SK-N-SH treated with all-trans-retinoic acid at 6 μM for 48 hours (cell line): ENCODE data around the gene OSBP.
"Not testable (repeated sequence)": the region's sequence is repeated elsewhere in the genome, so short reads cannot be mapped to it uniquely, and the experiment has no call there.

ENCODE experiments used
- ATAC-seq: fragments of 200-7000 bp; cut with Tn5 transposase; 3 replicates; pipeline ENCODE4 v1.9.1; 2020; ENCODE audit warnings: mild to moderate bottlenecking, moderate library complexity
- BACH2 ChIP-seq: fragments of 250-450 bp; sonication (Bioruptor Pico); IDR thresholded peaks from 2 replicates; pipeline ENCODE4 v1.9.0; 2021; ENCODE audit warnings: mild to moderate bottlenecking, borderline replicate concordance
- CSDC2 ChIP-seq: fragments of 250-450 bp; sonication (Bioruptor Pico); IDR thresholded peaks from 2 replicates; pipeline ENCODE4 v1.5.0; 2020; ENCODE audit warnings: mild to moderate bottlenecking, moderate library complexity
- ESRRG ChIP-seq: fragments of 250-450 bp; sonication (Bioruptor Pico); IDR thresholded peaks from 2 replicates; pipeline ENCODE4 v1.6.1; 2021; ENCODE audit warnings: mild to moderate bottlenecking
- ISL1 ChIP-seq: fragments of 250-450 bp; sonication (Bioruptor Pico); IDR thresholded peaks from 2 replicates; pipeline ENCODE4 v2.1.2; 2022; ENCODE audit warnings: mild to moderate bottlenecking, moderate library complexity
- PPARA ChIP-seq: fragments of 250-450 bp; sonication (Bioruptor Pico); IDR thresholded peaks from 2 replicates; pipeline ENCODE4 v1.5.0; 2020; ENCODE audit warnings: mild to moderate bottlenecking, borderline replicate concordance
- RARB ChIP-seq: fragments of 250-450 bp; sonication (Bioruptor Pico); IDR thresholded peaks from 2 replicates; pipeline ENCODE4 v1.8.0; 2021; ENCODE audit warnings: mild to moderate bottlenecking, moderate library complexity
- SNAI2 ChIP-seq: fragments of 250-450 bp; sonication (Bioruptor Pico); IDR thresholded peaks from 2 replicates; pipeline ENCODE4 v1.5.0; 2020; ENCODE audit warnings: mild to moderate bottlenecking, moderate library complexity
- TCF4 ChIP-seq: fragments of 250-450 bp; sonication (Bioruptor Pico); IDR thresholded peaks from 2 replicates; pipeline ENCODE4 v1.8.0; 2021; ENCODE audit warnings: mild to moderate bottlenecking, moderate library complexity, borderline replicate concordance
- TOX ChIP-seq: fragments of 250-450 bp; sonication (Bioruptor Pico); IDR thresholded peaks from 2 replicates; pipeline ENCODE4 v1.8.0; 2021; ENCODE audit warnings: mild to moderate bottlenecking, moderate library complexity, borderline replicate concordance
- ZC3H10 ChIP-seq: fragments of 250-450 bp; sonication (Bioruptor Pico); IDR thresholded peaks from 2 replicates; pipeline ENCODE4 v1.5.1; 2021; ENCODE audit warnings: mild to moderate bottlenecking, moderate library complexity
- ZFP3 ChIP-seq: fragments of 250-450 bp; sonication (Bioruptor Pico); IDR thresholded peaks from 2 replicates; pipeline ENCODE4 v1.5.0; 2020; ENCODE audit warnings: mild to moderate bottlenecking, moderate library complexity
- ZFP30 ChIP-seq: fragments of 450-650 bp; formaldehyde crosslinking; IDR thresholded peaks from 2 replicates; pipeline ENCODE4 v1.5.0; 2022; ENCODE audit warnings: mild to moderate bottlenecking, moderate library complexity
- ZNF565 ChIP-seq: fragments of 450-650 bp; formaldehyde crosslinking; conservative IDR thresholded peaks from 2 replicates; pipeline ENCODE4 v1.5.0; 2020; ENCODE audit warnings: low read depth, mild to moderate bottlenecking, moderate library complexity
- ZNF70 ChIP-seq: fragments of 450-650 bp; formaldehyde crosslinking; IDR thresholded peaks from 2 replicates; pipeline ENCODE4 v1.5.0; 2020; ENCODE audit warnings: mild to moderate bottlenecking, moderate library complexity
- ZNF8 ChIP-seq: fragments of 450-650 bp; formaldehyde crosslinking; IDR thresholded peaks from 2 replicates; pipeline ENCODE4 v1.5.0; 2020; ENCODE audit warnings: mild to moderate bottlenecking, moderate library complexity
- TF ChIP-seq, protein P1 (sequence below): fragments of 250-450 bp; sonication (Bioruptor Pico); IDR thresholded peaks from 2 replicates; pipeline ENCODE4 v1.8.0; 2021; ENCODE audit warnings: low read depth, mild to moderate bottlenecking, moderate library complexity, borderline replicate concordance
- TF ChIP-seq, protein P2 (sequence below): fragments of 250-450 bp; sonication (Bioruptor Pico); IDR thresholded peaks from 2 replicates; pipeline ENCODE4 v1.5.0; 2020; ENCODE audit warnings: mild to moderate bottlenecking, moderate library complexity
- TF ChIP-seq, protein P3 (sequence below): fragments of 250-450 bp; sonication (Bioruptor Pico); IDR thresholded peaks from 2 replicates; pipeline ENCODE4 v1.5.1; 2020; ENCODE audit warnings: low read depth, mild to moderate bottlenecking, moderate library complexity
- TF ChIP-seq, protein P4 (sequence below): fragments of 250-450 bp; sonication (Bioruptor Pico); IDR thresholded peaks from 2 replicates; pipeline ENCODE4 v1.5.1; 2021; ENCODE audit warnings: mild to moderate bottlenecking, moderate library complexity

The OSBP gene

DNA sequence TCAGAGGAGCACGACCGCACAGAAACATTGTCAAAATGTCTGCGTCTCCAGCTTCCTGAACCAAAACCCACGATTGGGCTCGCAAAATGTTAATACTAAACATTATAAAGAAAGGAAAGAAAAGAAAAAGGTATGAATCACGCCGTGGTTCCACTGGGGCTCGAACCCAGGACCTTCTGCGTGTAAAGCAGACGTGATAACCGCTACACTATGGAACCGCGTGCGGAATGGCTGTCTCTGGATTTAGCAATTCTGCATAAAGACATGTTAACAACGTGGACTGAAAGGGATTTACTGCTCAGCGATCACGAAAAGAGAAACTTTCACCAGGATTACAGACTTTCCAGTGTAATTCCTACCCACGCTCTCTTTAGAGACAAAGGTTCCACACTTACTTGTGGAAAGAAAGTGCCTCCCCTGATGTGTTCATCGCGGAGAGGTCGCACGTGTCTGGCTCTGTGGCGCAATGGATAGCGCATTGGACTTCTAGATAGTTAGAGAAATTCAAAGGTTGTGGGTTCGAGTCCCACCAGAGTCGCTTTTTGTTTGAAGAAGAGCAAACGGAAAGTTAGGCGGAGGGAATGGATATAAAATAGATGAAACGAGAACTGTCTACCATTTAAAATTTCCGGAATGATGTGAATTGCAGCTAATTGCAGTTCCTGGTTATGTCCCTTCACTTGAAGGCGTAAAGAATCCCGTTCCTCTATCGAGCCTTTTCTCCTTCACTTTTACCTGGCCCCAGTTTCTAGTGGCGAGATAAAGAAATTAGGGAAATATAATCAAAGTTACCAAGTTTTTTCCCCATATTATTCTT, 64.5 kb downstream of the OSBP start:
- no peak for TF ChIP-seq ZC3H10
- no peak for TF ChIP-seq BACH2 (CRISPR knock-in tag)
- no peak for TF ChIP-seq CSDC2 (CRISPR knock-in tag)
- no peak for TF ChIP-seq ZNF565 (CRISPR knock-in tag)
- TF ChIP-seq, protein P1, sequence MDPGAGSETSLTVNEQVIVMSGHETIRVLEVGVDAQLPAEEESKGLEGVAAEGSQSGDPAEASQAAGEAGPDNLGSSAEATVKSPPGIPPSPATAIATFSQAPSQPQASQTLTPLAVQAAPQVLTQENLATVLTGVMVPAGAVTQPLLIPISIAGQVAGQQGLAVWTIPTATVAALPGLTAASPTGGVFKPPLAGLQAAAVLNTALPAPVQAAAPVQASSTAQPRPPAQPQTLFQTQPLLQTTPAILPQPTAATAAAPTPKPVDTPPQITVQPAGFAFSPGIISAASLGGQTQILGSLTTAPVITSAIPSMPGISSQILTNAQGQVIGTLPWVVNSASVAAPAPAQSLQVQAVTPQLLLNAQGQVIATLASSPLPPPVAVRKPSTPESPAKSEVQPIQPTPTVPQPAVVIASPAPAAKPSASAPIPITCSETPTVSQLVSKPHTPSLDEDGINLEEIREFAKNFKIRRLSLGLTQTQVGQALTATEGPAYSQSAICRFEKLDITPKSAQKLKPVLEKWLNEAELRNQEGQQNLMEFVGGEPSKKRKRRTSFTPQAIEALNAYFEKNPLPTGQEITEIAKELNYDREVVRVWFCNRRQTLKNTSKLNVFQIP (CRISPR knock-in tag): no peak
- TF ChIP-seq, protein P2, sequence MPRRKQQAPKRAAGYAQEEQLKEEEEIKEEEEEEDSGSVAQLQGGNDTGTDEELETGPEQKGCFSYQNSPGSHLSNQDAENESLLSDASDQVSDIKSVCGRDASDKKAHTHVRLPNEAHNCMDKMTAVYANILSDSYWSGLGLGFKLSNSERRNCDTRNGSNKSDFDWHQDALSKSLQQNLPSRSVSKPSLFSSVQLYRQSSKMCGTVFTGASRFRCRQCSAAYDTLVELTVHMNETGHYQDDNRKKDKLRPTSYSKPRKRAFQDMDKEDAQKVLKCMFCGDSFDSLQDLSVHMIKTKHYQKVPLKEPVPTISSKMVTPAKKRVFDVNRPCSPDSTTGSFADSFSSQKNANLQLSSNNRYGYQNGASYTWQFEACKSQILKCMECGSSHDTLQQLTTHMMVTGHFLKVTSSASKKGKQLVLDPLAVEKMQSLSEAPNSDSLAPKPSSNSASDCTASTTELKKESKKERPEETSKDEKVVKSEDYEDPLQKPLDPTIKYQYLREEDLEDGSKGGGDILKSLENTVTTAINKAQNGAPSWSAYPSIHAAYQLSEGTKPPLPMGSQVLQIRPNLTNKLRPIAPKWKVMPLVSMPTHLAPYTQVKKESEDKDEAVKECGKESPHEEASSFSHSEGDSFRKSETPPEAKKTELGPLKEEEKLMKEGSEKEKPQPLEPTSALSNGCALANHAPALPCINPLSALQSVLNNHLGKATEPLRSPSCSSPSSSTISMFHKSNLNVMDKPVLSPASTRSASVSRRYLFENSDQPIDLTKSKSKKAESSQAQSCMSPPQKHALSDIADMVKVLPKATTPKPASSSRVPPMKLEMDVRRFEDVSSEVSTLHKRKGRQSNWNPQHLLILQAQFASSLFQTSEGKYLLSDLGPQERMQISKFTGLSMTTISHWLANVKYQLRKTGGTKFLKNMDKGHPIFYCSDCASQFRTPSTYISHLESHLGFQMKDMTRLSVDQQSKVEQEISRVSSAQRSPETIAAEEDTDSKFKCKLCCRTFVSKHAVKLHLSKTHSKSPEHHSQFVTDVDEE (CRISPR knock-in tag): no peak
- no peak for TF ChIP-seq ISL1 (CRISPR knock-in tag)
- no peak for TF ChIP-seq ZNF70 (CRISPR knock-in tag)
- peak; percentile 58 for ATAC-seq

DNA sequence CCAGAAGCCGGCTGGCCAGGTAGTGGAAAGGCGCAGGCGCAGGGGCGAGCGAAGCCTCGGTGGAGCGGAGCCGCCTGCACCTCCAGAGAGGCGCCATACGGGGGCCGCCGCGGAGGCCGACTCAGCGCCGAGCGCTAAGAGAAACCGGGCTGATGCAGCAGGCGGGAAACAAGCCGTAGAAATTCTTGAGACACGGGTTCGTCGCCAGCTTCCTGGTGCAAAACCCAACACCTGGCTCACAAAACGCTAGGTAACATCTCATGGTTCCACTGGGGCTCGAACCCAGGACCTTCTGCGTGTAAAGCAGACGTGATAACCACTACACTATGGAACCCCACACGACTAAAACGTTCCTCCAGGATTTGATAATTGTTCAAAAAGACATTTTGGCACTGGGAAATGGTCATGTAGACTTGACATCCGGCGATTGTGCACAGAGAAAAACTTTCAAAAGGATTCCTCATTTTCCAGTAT, 65.2 kb downstream of the OSBP start:
- peak; percentile 92 for ATAC-seq
- TF ChIP-seq, protein P3, sequence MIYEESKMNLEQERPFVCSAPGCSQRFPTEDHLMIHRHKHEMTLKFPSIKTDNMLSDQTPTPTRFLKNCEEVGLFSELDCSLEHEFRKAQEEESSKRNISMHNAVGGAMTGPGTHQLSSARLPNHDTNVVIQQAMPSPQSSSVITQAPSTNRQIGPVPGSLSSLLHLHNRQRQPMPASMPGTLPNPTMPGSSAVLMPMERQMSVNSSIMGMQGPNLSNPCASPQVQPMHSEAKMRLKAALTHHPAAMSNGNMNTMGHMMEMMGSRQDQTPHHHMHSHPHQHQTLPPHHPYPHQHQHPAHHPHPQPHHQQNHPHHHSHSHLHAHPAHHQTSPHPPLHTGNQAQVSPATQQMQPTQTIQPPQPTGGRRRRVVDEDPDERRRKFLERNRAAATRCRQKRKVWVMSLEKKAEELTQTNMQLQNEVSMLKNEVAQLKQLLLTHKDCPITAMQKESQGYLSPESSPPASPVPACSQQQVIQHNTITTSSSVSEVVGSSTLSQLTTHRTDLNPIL: no peak
- no peak for TF ChIP-seq ZFP3 (CRISPR knock-in tag)
- no peak for TF ChIP-seq ESRRG
- no peak for TF ChIP-seq BACH2 (CRISPR knock-in tag)
- TF ChIP-seq SNAI2 (CRISPR knock-in tag): no peak
- no peak for TF ChIP-seq ZNF70 (CRISPR knock-in tag)
- TF ChIP-seq TOX (CRISPR knock-in tag): no peak
- no peak for TF ChIP-seq ZNF8 (CRISPR knock-in tag)
- TF ChIP-seq, protein P4, sequence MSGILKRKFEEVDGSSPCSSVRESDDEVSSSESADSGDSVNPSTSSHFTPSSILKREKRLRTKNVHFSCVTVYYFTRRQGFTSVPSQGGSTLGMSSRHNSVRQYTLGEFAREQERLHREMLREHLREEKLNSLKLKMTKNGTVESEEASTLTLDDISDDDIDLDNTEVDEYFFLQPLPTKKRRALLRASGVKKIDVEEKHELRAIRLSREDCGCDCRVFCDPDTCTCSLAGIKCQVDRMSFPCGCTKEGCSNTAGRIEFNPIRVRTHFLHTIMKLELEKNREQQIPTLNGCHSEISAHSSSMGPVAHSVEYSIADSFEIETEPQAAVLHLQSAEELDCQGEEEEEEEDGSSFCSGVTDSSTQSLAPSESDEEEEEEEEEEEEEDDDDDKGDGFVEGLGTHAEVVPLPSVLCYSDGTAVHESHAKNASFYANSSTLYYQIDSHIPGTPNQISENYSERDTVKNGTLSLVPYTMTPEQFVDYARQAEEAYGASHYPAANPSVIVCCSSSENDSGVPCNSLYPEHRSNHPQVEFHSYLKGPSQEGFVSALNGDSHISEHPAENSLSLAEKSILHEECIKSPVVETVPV (CRISPR knock-in tag): no peak
- TF ChIP-seq PPARA (CRISPR knock-in tag): no peak
- TF ChIP-seq RARB: no peak
- TF ChIP-seq ISL1 (CRISPR knock-in tag): no peak
- no peak for TF ChIP-seq TCF4
- no peak for TF ChIP-seq ZC3H10
- TF ChIP-seq ZFP30 (CRISPR knock-in tag): no peak
- no peak for TF ChIP-seq ZNF565 (CRISPR knock-in tag)
- TF ChIP-seq, protein P1 (CRISPR knock-in tag): no peak

DNA sequence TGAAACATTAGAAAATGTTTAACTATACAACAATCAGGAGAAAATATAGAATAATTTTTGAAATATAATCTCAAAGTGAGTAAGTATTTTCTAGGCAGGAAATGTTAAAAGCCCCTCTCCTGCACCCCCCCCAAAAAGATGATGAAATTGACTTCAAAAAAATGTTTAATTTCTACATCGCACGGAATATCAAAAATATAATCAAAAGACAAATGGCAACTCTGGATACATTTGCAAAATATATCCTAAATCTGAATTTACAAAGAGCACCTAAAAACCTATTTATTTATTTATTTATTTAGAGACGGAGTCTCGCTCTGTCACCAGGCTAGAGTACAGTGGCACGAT, 67.3 kb downstream of the OSBP start:
- TF ChIP-seq ZFP3 (CRISPR knock-in tag) (no peak), CSDC2 (CRISPR knock-in tag) (no peak)
- TF ChIP-seq, all 23 proteins: peak for 0
- no peak for ATAC-seq

DNA sequence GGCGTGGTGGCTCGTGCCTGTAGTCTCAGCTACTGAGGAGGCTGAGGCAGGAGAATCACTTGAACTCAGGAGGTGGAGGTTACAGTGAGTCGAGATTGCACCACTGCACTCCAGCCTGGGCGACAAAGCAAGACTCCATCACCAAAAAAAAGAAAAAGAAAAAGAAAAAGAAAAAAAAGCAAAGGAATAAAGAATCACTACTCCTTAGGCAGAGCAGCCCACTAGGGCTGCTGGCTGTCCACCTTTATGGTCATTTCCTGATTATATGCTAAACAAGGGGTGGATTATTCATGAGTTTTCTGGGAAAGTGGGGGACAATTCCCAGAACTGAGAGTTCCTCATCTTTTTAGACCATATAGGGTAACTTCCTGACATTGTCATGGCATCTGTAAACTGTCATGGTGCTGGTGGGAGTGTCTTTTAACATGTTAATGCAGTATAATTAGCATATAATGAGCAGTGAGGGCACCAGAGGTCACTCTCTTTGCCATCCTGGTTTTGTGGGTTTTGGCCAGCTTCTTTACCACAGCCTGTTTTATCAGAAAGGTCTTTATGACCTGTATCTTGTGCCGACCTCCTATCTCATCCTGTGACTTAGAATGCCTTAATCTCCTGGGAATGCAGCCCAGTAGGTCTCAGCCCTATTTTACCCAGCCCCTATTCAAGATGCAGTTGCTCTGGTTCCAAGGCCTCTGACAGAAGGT, 67.8 kb downstream of the OSBP start:
- ATAC-seq: not testable (repeated sequence)
